HepG2 (cell line): ENCODE results near the gene NCOA5. TPM values are rescaled to one million over a fixed set of nuclear protein-coding genes. Genes with fewer than 3 reads are reported as not detected.

Experiments used
- FOXJ3 ChIP-seq: sonication (generic); formaldehyde crosslinking; IDR thresholded peaks from 2 replicates; pipeline ENCODE4 v1.4.0; 2020; ENCODE audit warnings: missing genetic modification reagents, mild to moderate bottlenecking, borderline replicate concordance
- HNRNPL ChIP-seq: fragments of 200-400 bp; formaldehyde crosslinking; IDR thresholded peaks from 2 replicates; pipeline ENCODE4 v1.6.1; 2017; ENCODE audit warnings: mild to moderate bottlenecking, low read depth, low read length
- LRRFIP1 ChIP-seq: sonication (generic); formaldehyde crosslinking; conservative IDR thresholded peaks from 2 replicates; pipeline ENCODE4 v1.4.0; 2020; ENCODE audit warnings: missing genetic modification reagents
- NR2F2 ChIP-seq: IDR thresholded peaks from 2 replicates; pipeline ENCODE4 v1.6.1; 2012; ENCODE audit warnings: low read depth, inconsistent platforms, borderline replicate concordance
- SIX4 ChIP-seq: sonication (generic); formaldehyde crosslinking; IDR thresholded peaks from 2 replicates; pipeline ENCODE4 v1.4.0; 2020; ENCODE audit warnings: missing genetic modification reagents
- SP2 ChIP-seq: sonication (generic); formaldehyde crosslinking; IDR thresholded peaks from 2 replicates; pipeline ENCODE4 v1.5.1; 2020; ENCODE audit warnings: mild to moderate bottlenecking, missing genetic modification reagents
- SRSF4 ChIP-seq: fragments of 200-400 bp; formaldehyde crosslinking; IDR thresholded peaks from one replicate; pipeline ENCODE4 v1.6.1; 2018; ENCODE audit warnings: mild to moderate bottlenecking, low read depth, low read length, moderate library complexity; ENCODE audit not compliant: poor library complexity, severe bottlenecking
- THRA ChIP-seq: sonication (generic); formaldehyde crosslinking; IDR thresholded peaks from 2 replicates; pipeline ENCODE4 v1.4.0; 2020; ENCODE audit warnings: missing genetic modification reagents, borderline replicate concordance
- ZBTB7A ChIP-seq: sonication (generic); formaldehyde crosslinking; IDR thresholded peaks from 2 replicates; pipeline ENCODE4 v1.8.0; 2022; ENCODE audit warnings: mild to moderate bottlenecking, missing genetic modification reagents
- ZBTB8A ChIP-seq: sonication (generic); formaldehyde crosslinking; IDR thresholded peaks from 2 replicates; pipeline ENCODE4 v1.4.0; 2020; ENCODE audit warnings: mild to moderate bottlenecking, low read depth, missing genetic modification reagents, borderline replicate concordance
- ZNF17 ChIP-seq: sonication (generic); formaldehyde crosslinking; IDR thresholded peaks from 2 replicates; pipeline ENCODE4 v1.5.0; 2020; ENCODE audit warnings: mild to moderate bottlenecking, missing genetic modification reagents
- ZNF207 ChIP-seq: fragments of 450-650 bp; IDR thresholded peaks from 2 replicates; pipeline ENCODE4 v1.6.1; 2016; ENCODE audit warnings: antibody characterized with exemption, borderline replicate concordance
- ZNF282 ChIP-seq: fragments of 450-650 bp; IDR thresholded peaks from 2 replicates; pipeline ENCODE4 v1.6.1; 2018; ENCODE audit not compliant: partially characterized antibody
- ZNF367 ChIP-seq: sonication (generic); formaldehyde crosslinking; IDR thresholded peaks from 2 replicates; pipeline ENCODE4 v1.4.0; 2020; ENCODE audit warnings: missing genetic modification reagents, borderline replicate concordance
- ZNF605 ChIP-seq: sonication (generic); formaldehyde crosslinking; IDR thresholded peaks from 2 replicates; pipeline ENCODE4 v1.8.0; 2022; ENCODE audit warnings: mild to moderate bottlenecking, missing genetic modification reagents
- ZNF619 ChIP-seq: sonication (generic); formaldehyde crosslinking; IDR thresholded peaks from 2 replicates; pipeline ENCODE4 v1.4.0; 2020; ENCODE audit warnings: mild to moderate bottlenecking, missing genetic modification reagents
- ZNF710 ChIP-seq: sonication (generic); formaldehyde crosslinking; IDR thresholded peaks from 2 replicates; pipeline ENCODE4 v1.5.0; 2020; ENCODE audit warnings: mild to moderate bottlenecking, missing genetic modification reagents, borderline replicate concordance
- polyA plus RNA-seq, 8 experiments: library from polyadenylated mRNA; depleted of rRNA in 3 of 8; stranded (reverse) in 7 of 8; unstranded in 1 of 8; fragments of >200 nt; fragmentation: Illumina TruSeq in 4 of 8; extraction: Trizol in 4 of 8; gene quantifications; 2 replicates each; pipeline versions ENCODE4 v1.2.1 to v1.2.3, GENCODE V29; 2011 to 2016; ENCODE audit warnings: low read depth in 4 of 8, missing spikeins in 1 of 8, mixed read lengths in 1 of 8; ENCODE audit not compliant: insufficient read depth in 1 of 8
- total RNA-seq, 5 experiments: library from RNA; depleted of rRNA; stranded (reverse); fragments of >200 nt; fragmentation: Illumina TruSeq; extraction: Trizol; gene quantifications; 2 replicates each; pipeline ENCODE4 v1.2.3, GENCODE V29; 2016; ENCODE audit warnings: low read depth in 1 of 5
- TF ChIP-seq, protein P1 (sequence below): sonication (generic); formaldehyde crosslinking; IDR thresholded peaks from 2 replicates; pipeline ENCODE4 v1.4.0; 2020; ENCODE audit warnings: mild to moderate bottlenecking, missing genetic modification reagents
- TF ChIP-seq, protein P2 (sequence below): sonication (generic); formaldehyde crosslinking; IDR thresholded peaks from 2 replicates; pipeline ENCODE4 v1.5.0; 2020; ENCODE audit warnings: mild to moderate bottlenecking, low read depth, missing genetic modification reagents, borderline replicate concordance

NCOA5 gene
- total and polyA plus RNA-seq, 2 of the 13 experiments (the other 11 are each of a cell fraction or from before 2014, with no cell fraction given): 16.5 to 28.4 TPM

- TF ChIP-seq, protein P1, sequence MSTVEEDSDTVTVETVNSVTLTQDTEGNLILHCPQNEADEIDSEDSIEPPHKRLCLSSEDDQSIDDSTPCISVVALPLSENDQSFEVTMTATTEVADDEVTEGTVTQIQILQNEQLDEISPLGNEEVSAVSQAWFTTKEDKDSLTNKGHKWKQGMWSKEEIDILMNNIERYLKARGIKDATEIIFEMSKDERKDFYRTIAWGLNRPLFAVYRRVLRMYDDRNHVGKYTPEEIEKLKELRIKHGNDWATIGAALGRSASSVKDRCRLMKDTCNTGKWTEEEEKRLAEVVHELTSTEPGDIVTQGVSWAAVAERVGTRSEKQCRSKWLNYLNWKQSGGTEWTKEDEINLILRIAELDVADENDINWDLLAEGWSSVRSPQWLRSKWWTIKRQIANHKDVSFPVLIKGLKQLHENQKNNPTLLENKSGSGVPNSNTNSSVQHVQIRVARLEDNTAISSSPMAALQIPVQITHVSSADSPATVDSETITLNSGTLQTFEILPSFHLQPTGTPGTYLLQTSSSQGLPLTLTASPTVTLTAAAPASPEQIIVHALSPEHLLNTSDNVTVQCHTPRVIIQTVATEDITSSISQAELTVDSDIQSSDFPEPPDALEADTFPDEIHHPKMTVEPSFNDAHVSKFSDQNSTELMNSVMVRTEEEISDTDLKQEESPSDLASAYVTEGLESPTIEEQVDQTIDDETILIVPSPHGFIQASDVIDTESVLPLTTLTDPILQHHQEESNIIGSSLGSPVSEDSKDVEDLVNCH (CRISPR knock-in tag): no peak
- TF ChIP-seq ZNF207 (no peak), ZNF367 (CRISPR knock-in tag) (no peak), HNRNPL (no peak), ZNF710 (CRISPR knock-in tag) (no peak), LRRFIP1 (CRISPR knock-in tag) (no peak), SRSF4 (no peak), SIX4 (CRISPR knock-in tag) (no peak), ZBTB8A (CRISPR knock-in tag) (no peak), ZNF282 (no peak), NR2F2 (no peak), ZNF619 (CRISPR knock-in tag) (no peak), ZNF17 (no peak), THRA (CRISPR knock-in tag) (0 out of 2 replicates have a peak, but pooled peaks have one; percentile 63), SP2 (CRISPR knock-in tag) (no peak), ZBTB7A (CRISPR knock-in tag) (no peak), ZNF605 (CRISPR knock-in tag) (peak; percentile 51; the same call in 1 of the 2 replicates), FOXJ3 (CRISPR knock-in tag) (no peak)
- TF ChIP-seq, protein P2, sequence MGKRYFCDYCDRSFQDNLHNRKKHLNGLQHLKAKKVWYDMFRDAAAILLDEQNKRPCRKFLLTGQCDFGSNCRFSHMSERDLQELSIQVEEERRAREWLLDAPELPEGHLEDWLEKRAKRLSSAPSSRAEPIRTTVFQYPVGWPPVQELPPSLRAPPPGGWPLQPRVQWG (CRISPR knock-in tag): no peak
Observed at GRCh38 chr20:46027245-46027853, 62.4 kb downstream of the NCOA5 start (continued).
